ENCODE data around the gene SMTNL2. TPM values are rescaled to one million over a fixed set of nuclear protein-coding genes. Genes with fewer than 3 reads are reported as not detected.
A peak's percentile ranks its signal among the peaks of the same experiment; 100 is the strongest.

Gene SMTNL2
- total RNA-seq, 2 experiments from 2014 or later: not detected

DNA sequence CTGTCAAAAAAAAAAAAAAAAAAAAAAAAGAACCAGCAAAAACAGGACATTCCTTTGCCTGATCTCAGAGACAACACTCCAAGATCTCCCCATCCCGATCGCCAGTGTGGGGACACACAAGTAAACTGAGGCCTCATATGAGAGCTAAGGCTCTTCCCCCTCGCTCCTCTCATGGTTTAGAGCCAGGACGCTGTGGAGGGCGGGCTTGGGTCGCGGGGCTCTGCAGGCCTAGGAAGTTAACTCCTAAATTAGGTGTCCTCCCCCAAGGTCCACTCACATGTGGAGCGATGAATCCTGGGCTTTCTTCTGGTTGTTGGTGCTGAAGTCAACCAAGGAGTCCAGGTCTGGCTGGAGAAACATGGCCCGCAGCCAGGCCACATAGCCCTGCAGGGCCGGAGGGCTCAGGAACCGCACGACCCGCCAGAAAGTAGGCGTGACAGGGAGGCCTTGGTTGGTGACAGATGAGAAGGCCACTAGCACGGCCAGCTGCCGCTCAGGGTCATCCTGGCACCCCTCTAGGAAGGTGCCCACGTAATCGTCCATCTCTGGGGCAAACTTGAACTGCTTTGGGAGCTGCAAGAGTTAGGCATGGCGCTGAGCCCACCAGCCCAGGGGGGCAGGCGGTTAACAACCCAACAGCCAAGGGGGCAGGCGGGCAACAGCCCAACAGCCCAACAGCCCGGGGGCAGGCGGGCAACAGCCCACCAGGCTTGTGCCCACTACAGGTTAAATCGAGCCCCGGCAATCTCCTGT, 34.4 kb upstream of the SMTNL2 start:
- Mint-ChIP-seq H3K27ac (no peak overlapping the region), H3K4me1 (ENCODE audit: low read depth) (peaks cover 14% of the 10 kb centered on the region), H3K4me3 (no peak overlapping the region), H3K27me3 (no peaks in the 10 kb centered on the region), H3K9me3 (no peaks in the 10 kb centered on the region), H3K36me3 (ENCODE audit: low read depth) (peaks cover 65% of the 10 kb centered on the region)
- H3K9me3 ChIP-seq (ENCODE audit: control insufficient read depth in 1 of 2, insufficient read depth in 1 of 2, low read length in 2 of 2): no peaks in the 10 kb centered on the region
- no peak for DNase-seq
- POLR2A ChIA-PET: no interaction called here
- intact Hi-C loops (cut with DNase I, micrococcal nuclease): no loop called here
- H3K36me3 ChIP-seq (ENCODE audit: insufficient read depth, low read length): peaks cover 79% of the 10 kb centered on the region
- TF ChIP-seq, protein P1, sequence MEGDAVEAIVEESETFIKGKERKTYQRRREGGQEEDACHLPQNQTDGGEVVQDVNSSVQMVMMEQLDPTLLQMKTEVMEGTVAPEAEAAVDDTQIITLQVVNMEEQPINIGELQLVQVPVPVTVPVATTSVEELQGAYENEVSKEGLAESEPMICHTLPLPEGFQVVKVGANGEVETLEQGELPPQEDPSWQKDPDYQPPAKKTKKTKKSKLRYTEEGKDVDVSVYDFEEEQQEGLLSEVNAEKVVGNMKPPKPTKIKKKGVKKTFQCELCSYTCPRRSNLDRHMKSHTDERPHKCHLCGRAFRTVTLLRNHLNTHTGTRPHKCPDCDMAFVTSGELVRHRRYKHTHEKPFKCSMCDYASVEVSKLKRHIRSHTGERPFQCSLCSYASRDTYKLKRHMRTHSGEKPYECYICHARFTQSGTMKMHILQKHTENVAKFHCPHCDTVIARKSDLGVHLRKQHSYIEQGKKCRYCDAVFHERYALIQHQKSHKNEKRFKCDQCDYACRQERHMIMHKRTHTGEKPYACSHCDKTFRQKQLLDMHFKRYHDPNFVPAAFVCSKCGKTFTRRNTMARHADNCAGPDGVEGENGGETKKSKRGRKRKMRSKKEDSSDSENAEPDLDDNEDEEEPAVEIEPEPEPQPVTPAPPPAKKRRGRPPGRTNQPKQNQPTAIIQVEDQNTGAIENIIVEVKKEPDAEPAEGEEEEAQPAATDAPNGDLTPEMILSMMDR (IDR thresholded peaks at IDR 0.05): no peak
- CTCF ChIA-PET: interaction anchor here (0.7 kb wide), 1 partner anchor 24 kb away, joined by 4 read pairs; no protein-coding TSS in a partner anchor
- no peak overlapping the region for H3K27ac ChIP-seq (ENCODE audit: low read depth in 1 of 2, low read length in 2 of 2)
- H3K4me3 ChIP-seq (ENCODE audit: low read length): no peak overlapping the region
- H3K27me3 ChIP-seq (ENCODE audit: control insufficient read depth in 1 of 2, insufficient read depth in 2 of 2, low read length in 2 of 2): no peaks in the 10 kb centered on the region
- H3K4me1 ChIP-seq (ENCODE audit: insufficient read depth, low read length): peaks cover 29% of the 10 kb centered on the region
- ATAC-seq (ENCODE audit: poor library complexity): no peak

DNA sequence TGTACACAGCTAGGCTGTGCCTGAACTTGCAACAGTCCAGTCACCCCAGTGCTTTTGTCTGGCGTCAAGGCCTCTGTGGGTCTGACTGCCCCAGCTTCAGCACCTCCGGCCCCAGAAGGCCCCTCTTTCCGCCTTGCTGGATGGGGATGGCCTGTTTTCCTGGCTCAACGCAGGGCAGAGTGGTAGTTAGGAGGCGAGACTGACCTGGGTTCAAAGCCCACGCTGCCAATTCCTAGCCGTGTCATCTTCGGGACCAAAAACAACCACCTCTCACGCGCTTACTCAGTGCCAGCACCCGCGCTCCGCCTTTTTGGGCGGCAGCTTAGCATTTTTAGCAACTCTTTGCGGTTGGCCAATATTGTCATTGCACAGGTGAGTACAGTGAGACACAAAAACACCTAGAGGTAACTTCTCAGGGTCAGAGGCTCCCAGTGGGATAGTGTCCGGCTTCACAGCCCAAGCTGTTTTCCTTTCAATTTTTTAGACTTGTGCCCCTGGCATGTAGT, 33.7 kb upstream of the SMTNL2 start:
- no peak for DNase-seq
- TF ChIP-seq, protein P1 (IDR thresholded peaks at IDR 0.05): no peak
- Histone ChIP-seq H3K9me3 (ENCODE audit: control insufficient read depth in 1 of 2, insufficient read depth in 1 of 2, low read length in 2 of 2) (no peaks in the 10 kb centered on the region), H3K36me3 (ENCODE audit: insufficient read depth, low read length) (peaks cover 72% of the 10 kb centered on the region), H3K27me3 (ENCODE audit: control insufficient read depth in 1 of 2, insufficient read depth in 2 of 2, low read length in 2 of 2) (no peaks in the 10 kb centered on the region), H3K27ac (ENCODE audit: low read depth in 1 of 2, low read length in 2 of 2) (no peak overlapping the region), H3K4me3 (ENCODE audit: low read length) (no peak overlapping the region), H3K4me1 (ENCODE audit: insufficient read depth, low read length) (peaks cover 31% of the 10 kb centered on the region)
- intact Hi-C loops (cut with DNase I, micrococcal nuclease): no loop called here
- no peaks in the 10 kb centered on the region for H3K9me3 Mint-ChIP-seq
- peaks cover 71% of the 10 kb centered on the region for H3K36me3 Mint-ChIP-seq (ENCODE audit: low read depth)
- peaks cover 21% of the 10 kb centered on the region for H3K4me1 Mint-ChIP-seq (ENCODE audit: low read depth)
- H3K4me3 Mint-ChIP-seq: peak overlapping the region; percentile 45
- ATAC-seq (ENCODE audit: poor library complexity): no peak
- no peaks in the 10 kb centered on the region for H3K27me3 Mint-ChIP-seq
- ChIA-PET POLR2A (no interaction called here), CTCF (interaction anchor here (1.1 kb wide), 1 partner anchor 15 kb away, joined by 4 read pairs; no protein-coding TSS in a partner anchor)
- no peak overlapping the region for H3K27ac Mint-ChIP-seq

DNA sequence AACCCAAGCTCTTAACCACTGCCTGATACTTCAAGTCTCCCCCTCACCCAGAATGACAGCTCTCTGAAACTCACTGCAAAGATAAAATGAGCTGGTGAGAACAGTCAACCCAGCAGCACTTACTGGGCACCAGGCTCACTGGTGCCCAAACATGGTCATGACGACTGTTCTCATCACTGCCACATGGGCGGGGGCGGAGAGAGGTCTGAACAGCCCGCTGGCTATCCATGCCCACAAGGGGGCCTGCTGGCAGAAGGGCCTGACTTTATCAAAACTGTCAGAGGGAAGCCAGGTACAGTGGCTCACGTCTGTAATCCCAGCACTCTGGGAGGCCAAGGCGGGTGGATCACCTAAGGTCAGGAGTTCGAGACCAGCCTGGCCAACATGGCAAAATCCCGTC, 33.2 kb upstream of the SMTNL2 start:
- no peaks in the 10 kb centered on the region for H3K9me3 ChIP-seq (ENCODE audit: control insufficient read depth in 1 of 2, insufficient read depth in 1 of 2, low read length in 2 of 2)
- no peaks in the 10 kb centered on the region for H3K27me3 ChIP-seq (ENCODE audit: control insufficient read depth in 1 of 2, insufficient read depth in 2 of 2, low read length in 2 of 2)
- CTCF ChIA-PET: interaction anchor here (1.1 kb wide), 1 partner anchor 14 kb away, joined by 4 read pairs; no protein-coding TSS in a partner anchor
- Mint-ChIP-seq H3K9me3 (no peaks in the 10 kb centered on the region), H3K27ac (no peak overlapping the region), H3K36me3 (ENCODE audit: low read depth) (peaks cover 67% of the 10 kb centered on the region), H3K4me3 (peak overlapping the region; percentile 45), H3K4me1 (ENCODE audit: low read depth) (peaks cover 26% of the 10 kb centered on the region), H3K27me3 (no peaks in the 10 kb centered on the region)
- peaks cover 69% of the 10 kb centered on the region for H3K36me3 ChIP-seq (ENCODE audit: insufficient read depth, low read length)
- ATAC-seq (ENCODE audit: poor library complexity) (no peak), DNase-seq (no peak)
- TF ChIP-seq, protein P1 (IDR thresholded peaks at IDR 0.05): no peak
- no peak overlapping the region for H3K4me3 ChIP-seq (ENCODE audit: low read length)
- peaks cover 37% of the 10 kb centered on the region for H3K4me1 ChIP-seq (ENCODE audit: insufficient read depth, low read length)
- POLR2A ChIA-PET: no interaction called here
- intact Hi-C loops (cut with DNase I, micrococcal nuclease): no loop called here
- no peak overlapping the region for H3K27ac ChIP-seq (ENCODE audit: low read depth in 1 of 2, low read length in 2 of 2)
